Gastroesophageal sphincter (tissue), 3 donors: ENCODE results near the gene CSMD2.

Source experiments
- CTCF ChIP-seq, 4 experiments: fragments of 200-600 bp in 2 of 4; fragments of 450-650 bp in 2 of 4; sonication (generic) in 1 of 4; IDR thresholded peaks; one replicate each; pipeline ENCODE4 v1.5.1; 2017 to 2019; ENCODE audit warnings: antibody characterized with exemption in 4 of 4, mild to moderate bottlenecking in 2 of 4, moderate library complexity in 2 of 4
- POLR2A ChIP-seq, 2 donors: fragments of 450-650 bp; IDR thresholded peaks; one replicate each; pipeline ENCODE4 v1.6.1; 2017; ENCODE audit warnings: antibody characterized with exemption in 2 of 2, mild to moderate bottlenecking in 2 of 2, moderate library complexity in 1 of 2
- POLR2AphosphoS5 ChIP-seq: sonication (generic); formaldehyde crosslinking; IDR thresholded peaks from one replicate; pipeline ENCODE4 v1.6.1; 2017; ENCODE audit warnings: antibody characterized with exemption

DNA sequence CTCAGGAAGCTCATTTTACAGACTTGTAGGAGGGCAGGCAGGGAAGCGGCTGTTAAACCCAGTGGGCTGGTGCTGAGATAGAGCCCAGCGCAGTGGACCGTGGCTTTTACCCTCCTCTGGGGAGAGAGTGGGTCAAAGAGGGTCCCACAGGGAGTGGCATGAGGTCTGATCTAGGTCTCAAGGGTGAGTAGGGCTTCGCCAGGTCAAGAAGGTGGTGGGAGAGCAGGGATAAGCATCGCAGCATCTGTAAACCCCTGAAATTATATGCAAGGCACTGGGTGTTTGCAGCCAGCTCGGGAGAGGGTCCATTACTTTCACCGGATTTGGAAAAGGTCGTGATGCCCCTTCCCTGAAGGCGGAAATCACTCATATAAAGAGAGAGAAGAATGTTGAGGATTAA, 603.5 kb downstream of the CSMD2 start:
- TF ChIP-seq CTCF (IDR thresholded peaks at IDR 0.05) (no peak), POLR2AphosphoS5 (no peak), POLR2A (IDR thresholded peaks at IDR 0.05) (no peak)
